Gastrocnemius medialis (tissue), 4 donors: ENCODE results near the gene MEF2C. TPM values are rescaled to one million over a fixed set of nuclear protein-coding genes. Genes with fewer than 3 reads are reported as not detected.
A peak's percentile ranks its signal among the peaks of the same experiment; 100 is the strongest.

Source experiments
- ATAC-seq, 2 donors: fragments of 150-250 bp; one replicate each; pipeline ENCODE4 v1.9.1; 2016
- DNase-seq, 2 donors: peaks; one replicate each; pipeline ENCODE4 v3.0.0-alpha.2; 2019
- H3K27ac ChIP-seq, 4 donors: fragments of 200-600 bp; sonication (generic); 1 replicate in 1 of 4; 2 replicates in 3 of 4; pipeline ENCODE4 v1.5.1; 2016 to 2018; ENCODE audit warnings: mild to moderate bottlenecking in 2 of 4, moderate library complexity in 1 of 4
- H3K27me3 ChIP-seq, 3 donors: fragments of 200-600 bp; sonication (generic) in 2 of 3; 1 replicate in 1 of 3; 2 replicates in 2 of 3; pipeline versions ENCODE4 v1.5.1 to v1.6.0; 2016 to 2019; ENCODE audit warnings: mild to moderate bottlenecking in 1 of 3, moderate library complexity in 1 of 3
- H3K36me3 ChIP-seq, 2 donors: fragments of 200-600 bp; sonication (generic) in 1 of 2; one replicate each; pipeline ENCODE4 v1.5.1; 2017 to 2018
- H3K4me1 ChIP-seq, 2 donors: fragments of 200-600 bp; sonication (generic) in 1 of 2; one replicate each; pipeline ENCODE4 v1.5.1; 2016 to 2017; ENCODE audit warnings: mild to moderate bottlenecking in 2 of 2
- H3K4me3 ChIP-seq, 4 donors: fragments of 200-600 bp; sonication (generic) in 3 of 4; 1 replicate in 1 of 4; 2 replicates in 3 of 4; pipeline ENCODE4 v1.5.1; 2016 to 2019; ENCODE audit warnings: mild to moderate bottlenecking in 2 of 4
- H3K9me3 ChIP-seq, 3 donors: fragments of 200-600 bp; sonication (generic) in 2 of 3; 1 replicate in 1 of 3; 2 replicates in 2 of 3; pipeline ENCODE4 v1.5.1; 2016 to 2019
- CTCF ChIP-seq, 5 experiments: fragments of 450-650 bp in 3 of 5; fragments of 200-600 bp in 2 of 5; sonication (generic) in 2 of 5; IDR thresholded peaks in 4 of 5; conservative IDR thresholded peaks in 1 of 5; 1 replicate in 4 of 5; 2 replicates in 1 of 5; pipeline ENCODE4 v1.5.1; 2016 to 2019; ENCODE audit warnings: antibody characterized with exemption in 5 of 5, mild to moderate bottlenecking in 3 of 5, moderate library complexity in 3 of 5
- POLR2A ChIP-seq, 2 donors: fragments of 450-650 bp; IDR thresholded peaks; one replicate each; pipeline ENCODE4 v1.6.1; 2017; ENCODE audit warnings: antibody characterized with exemption in 2 of 2, mild to moderate bottlenecking in 2 of 2, moderate library complexity in 2 of 2
- in situ Hi-C, 4 donors: fragments of 200-750 bp; cut with MboI; loops; one replicate each; pipeline versions ENCODE4 v1.15.0 to v1.8.0; 2017; ENCODE audit warnings: low sequenced_read_pairs in 4 of 4
- intact Hi-C: fragments of 100-400 bp; cut with DNase I; formaldehyde crosslinking; loops from one replicate; pipeline ENCODE4 v1.15.1; 2023; ENCODE audit warnings: low total_unique reads
- total RNA-seq, 4 donors: library from RNA; depleted of rRNA; stranded (reverse); fragments of >200 nt; gene quantifications; one replicate each; pipeline versions ENCODE4 v1.1.0 to v1.2.3, GENCODE V29; 2016

MEF2C gene
- total RNA-seq, 4 donors from 2014 or later = 63.8 to 192 (median 128) TPM

- intact Hi-C loops (no loop called here), in situ Hi-C loops (loop anchor here in 3 of 4 donors (10.0 to 25.0 kb wide), 3 partner anchors 530 to 1262 kb away; partner anchors contain the start of gene CCNH (in 1 of the 3))
- peak in 1 of 2 donors; percentile 19 for ATAC-seq
- no peaks in the 10 kb centered on the region for H3K9me3 ChIP-seq
- no peak for DNase-seq
- no peak overlapping the region for H3K27ac ChIP-seq
- peaks cover 14 to 16% of the 10 kb centered on the region in 2 donors for H3K4me1 ChIP-seq
- no peaks in the 10 kb centered on the region for H3K36me3 ChIP-seq
- TF ChIP-seq CTCF (IDR thresholded peaks at IDR 0.05 in 4 of 5, conservative IDR thresholded peaks at IDR 0.05 in 1 of 5) (no peak), POLR2A (IDR thresholded peaks at IDR 0.05) (no peak)
- H3K27me3 ChIP-seq = peaks cover 98 to 99% (median 99%) of the 10 kb centered on the region in 3 donors
- peak overlapping the region; percentile 45 to 55 (median 47) for H3K4me3 ChIP-seq
Observed at GRCh38 chr5:88674356-88675167, 208.4 kb downstream of the MEF2C start.

- TF ChIP-seq POLR2A (IDR thresholded peaks at IDR 0.05) (no peak), CTCF (IDR thresholded peaks at IDR 0.05 in 4 of 5, conservative IDR thresholded peaks at IDR 0.05 in 1 of 5) (no peak)
- intact Hi-C loops (no loop called here), in situ Hi-C loops (loop anchor here in 2 of 4 donors (10.0 kb wide), 2 partner anchors 529 to 899 kb away; no protein-coding TSS in a partner anchor)
- H3K27me3 ChIP-seq = peaks cover 98 to 99% (median 99%) of the 10 kb centered on the region in 3 donors
- no peak overlapping the region for H3K27ac ChIP-seq
- H3K4me3 ChIP-seq = peak overlapping the region in 1 of 4 donors; percentile 55
- DNase-seq = no peak
- no peaks in the 10 kb centered on the region for H3K36me3 ChIP-seq
- no peaks in the 10 kb centered on the region for H3K9me3 ChIP-seq
- ATAC-seq = no peak
- peaks cover 14 to 16% of the 10 kb centered on the region in 2 donors for H3K4me1 ChIP-seq
Observed at GRCh38 chr5:88673253-88674105, 209.5 kb downstream of the MEF2C start.

DNA sequence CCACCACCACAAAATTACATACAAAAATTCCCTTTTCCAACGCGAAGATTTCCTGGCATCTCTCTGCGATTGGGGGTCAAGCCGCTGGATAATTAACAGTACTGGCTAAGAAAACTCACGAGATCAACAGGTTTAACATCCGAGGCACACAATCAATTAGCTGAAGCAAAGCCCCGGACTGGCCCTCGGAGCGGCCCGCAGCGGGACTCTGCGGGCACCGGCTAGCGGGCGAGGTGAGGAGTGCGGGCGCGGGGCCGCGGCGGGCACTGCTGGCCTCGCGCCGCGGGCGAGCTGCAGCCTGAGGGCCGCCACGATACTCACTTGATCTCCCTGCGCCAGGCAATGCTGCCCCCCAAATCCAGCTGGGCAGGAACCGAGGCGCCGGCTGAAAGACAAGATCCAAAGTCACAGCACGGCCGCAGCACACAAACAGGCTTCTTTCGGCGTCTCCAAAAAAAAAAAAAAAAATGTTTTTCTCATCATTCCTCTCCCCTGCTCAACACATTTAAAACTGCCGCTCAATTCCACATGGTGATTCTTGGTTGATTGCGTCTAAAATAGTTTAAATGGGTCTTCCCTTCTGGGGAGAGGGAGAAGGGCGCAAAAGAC, 210.2 kb downstream of the MEF2C start:
- H3K9me3 ChIP-seq = no peaks in the 10 kb centered on the region
- no peak for DNase-seq
- no peak for ATAC-seq
- no peak overlapping the region for H3K27ac ChIP-seq
- peaks cover 14 to 16% of the 10 kb centered on the region in 2 donors for H3K4me1 ChIP-seq
- intact Hi-C loops = no loop called here
- no peaks in the 10 kb centered on the region for H3K36me3 ChIP-seq
- TF ChIP-seq POLR2A (IDR thresholded peaks at IDR 0.05) = no peak
- TF ChIP-seq CTCF (IDR thresholded peaks at IDR 0.05 in 4 of 5, conservative IDR thresholded peaks at IDR 0.05 in 1 of 5) = no peak
- no peak overlapping the region for H3K4me3 ChIP-seq
- in situ Hi-C loops = loop anchor here in 2 of 4 donors (10.0 kb wide), 2 partner anchors 528 to 898 kb away; no protein-coding TSS in a partner anchor
- peaks cover 99 to 100% (median 99%) of the 10 kb centered on the region in 3 donors for H3K27me3 ChIP-seq
